ENCODE results near the gene STT3B. TPM values are rescaled to one million over a fixed set of nuclear protein-coding genes. Genes with fewer than 3 reads are reported as not detected.

Gene STT3B
- total RNA-seq, result 100 to 1,000 TPM in 2 of 7 donors, 10 to 100 TPM in 5; 77.3 to 128 (median 94.2) TPM
- polyA plus RNA-seq, result 10 to 100 TPM; 28.4 to 35.2 (median 31.9) TPM
- long read RNA-seq, donor 1, full-length matches to known transcripts, result 6 of 15 reads
- long read RNA-seq, donor 1, partial matches to known transcripts, result 9 of 15 reads
- long read RNA-seq, donor 1, other reads (novel, unspliced or antisense), result 0 of 15 reads
- long read RNA-seq, donor 2, full-length matches to known transcripts, result 15 of 21 reads
- long read RNA-seq, donor 2, partial matches to known transcripts, result 6 of 21 reads
- long read RNA-seq, donor 2, other reads (novel, unspliced or antisense), result 0 of 21 reads

DNA sequence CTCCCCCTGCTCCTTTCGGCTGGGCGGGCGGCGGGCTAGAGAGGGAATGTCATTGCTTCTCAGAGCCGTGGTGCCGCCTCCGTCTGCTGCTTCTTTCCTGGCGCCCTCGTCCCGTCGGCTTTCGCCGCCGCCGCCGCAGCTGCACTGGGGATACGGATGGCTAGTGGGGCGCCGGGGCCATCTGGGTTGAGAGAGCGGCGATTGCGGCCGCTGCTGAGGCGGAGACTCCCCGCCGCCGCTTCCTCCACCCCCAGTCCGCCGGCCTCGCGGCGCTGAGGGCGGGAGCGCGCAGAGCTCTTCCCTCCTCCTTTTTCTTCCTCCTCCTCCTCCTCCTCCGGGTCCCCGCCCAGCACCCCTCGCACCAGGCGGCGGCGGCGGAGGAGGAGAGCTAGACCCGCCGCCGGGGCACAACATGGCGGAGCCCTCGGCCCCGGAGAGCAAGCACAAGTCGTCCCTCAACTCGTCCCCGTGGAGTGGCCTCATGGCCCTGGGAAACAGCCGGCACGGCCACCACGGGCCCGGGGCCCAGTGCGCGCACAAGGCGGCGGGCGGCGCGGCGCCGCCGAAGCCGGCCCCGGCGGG lies at the start of gene STT3B:
TSS of gene STT3B (plus strand) at position 339 of the 582 bp plus-strand sequence. CDS start at position 413, 74 bp downstream.
- peak within 1 kb of the TSS; percentile 86 to 95 (median 90) for H3K4me3 ChIP-seq
- 0 to 2% (median 1%) methylated on average over 19 to 68 of the region's 68 CpGs for WGBS, 5 donors
- peaks cover 31 to 57% (median 52%) of the 10 kb centered on the region in 6 donors for H3K4me1 ChIP-seq
- H3K27me3 ChIP-seq (replicated peaks in 1 of 7), result no peaks in the 10 kb centered on the region
- no peaks in the 10 kb centered on the region for H3K36me3 ChIP-seq
- TF ChIP-seq POLR2AphosphoS5 (IDR thresholded peaks at IDR 0.05) (peak; percentile 85 to 97 (median 96)), POLR2A (IDR thresholded peaks at IDR 0.05) (peak; percentile 73 to 86 (median 82))
- TF ChIP-seq, protein P1, sequence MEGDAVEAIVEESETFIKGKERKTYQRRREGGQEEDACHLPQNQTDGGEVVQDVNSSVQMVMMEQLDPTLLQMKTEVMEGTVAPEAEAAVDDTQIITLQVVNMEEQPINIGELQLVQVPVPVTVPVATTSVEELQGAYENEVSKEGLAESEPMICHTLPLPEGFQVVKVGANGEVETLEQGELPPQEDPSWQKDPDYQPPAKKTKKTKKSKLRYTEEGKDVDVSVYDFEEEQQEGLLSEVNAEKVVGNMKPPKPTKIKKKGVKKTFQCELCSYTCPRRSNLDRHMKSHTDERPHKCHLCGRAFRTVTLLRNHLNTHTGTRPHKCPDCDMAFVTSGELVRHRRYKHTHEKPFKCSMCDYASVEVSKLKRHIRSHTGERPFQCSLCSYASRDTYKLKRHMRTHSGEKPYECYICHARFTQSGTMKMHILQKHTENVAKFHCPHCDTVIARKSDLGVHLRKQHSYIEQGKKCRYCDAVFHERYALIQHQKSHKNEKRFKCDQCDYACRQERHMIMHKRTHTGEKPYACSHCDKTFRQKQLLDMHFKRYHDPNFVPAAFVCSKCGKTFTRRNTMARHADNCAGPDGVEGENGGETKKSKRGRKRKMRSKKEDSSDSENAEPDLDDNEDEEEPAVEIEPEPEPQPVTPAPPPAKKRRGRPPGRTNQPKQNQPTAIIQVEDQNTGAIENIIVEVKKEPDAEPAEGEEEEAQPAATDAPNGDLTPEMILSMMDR (IDR thresholded peaks at IDR 0.05 in 8 of 11, conservative IDR thresholded peaks at IDR 0.05 in 3 of 11), result peak in 3 of 11 experiments; percentile 12 to 23 (median 16)
- DNase-seq, result peak; percentile 97
- no peaks in the 10 kb centered on the region for H3K9me3 ChIP-seq
- intact Hi-C loops (cut with DNase I; ENCODE audit: low total_unique reads), result no loop called here
- H3K27ac ChIP-seq, result peak within 1 kb of the TSS; percentile 95 to 100 (median 98)

DNA sequence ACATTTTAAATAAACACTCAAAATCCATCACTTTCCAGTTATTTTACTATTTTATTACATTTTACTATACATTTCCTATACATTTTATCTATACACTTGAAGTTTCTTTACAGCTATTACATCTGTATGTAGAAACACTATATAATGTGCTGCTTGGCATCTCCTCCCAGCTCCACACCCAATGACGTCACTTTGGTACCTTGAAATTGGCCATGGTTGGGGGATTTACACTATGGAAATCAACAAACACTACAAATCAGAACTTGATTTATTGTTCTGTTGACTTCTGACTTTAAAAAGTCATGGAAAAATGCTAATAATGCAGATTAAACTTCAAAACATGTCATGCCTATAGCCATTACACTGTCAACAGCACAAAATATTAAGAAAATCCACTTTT lies 48.9 kb upstream of the STT3B start:
- no peaks in the 10 kb centered on the region for H3K4me1 ChIP-seq
- no peaks in the 10 kb centered on the region for H3K27me3 ChIP-seq (replicated peaks in 1 of 7)
- H3K27ac ChIP-seq, result no peak overlapping the region
- H3K36me3 ChIP-seq, result no peaks in the 10 kb centered on the region
- peaks cover 0 to 10% (median 0%) of the 10 kb centered on the region in 8 donors for H3K9me3 ChIP-seq
- TF ChIP-seq, protein P1 (IDR thresholded peaks at IDR 0.05 in 8 of 11, conservative IDR thresholded peaks at IDR 0.05 in 3 of 11), result no peak
- no peak for TF ChIP-seq POLR2A (IDR thresholded peaks at IDR 0.05)
- TF ChIP-seq POLR2AphosphoS5 (IDR thresholded peaks at IDR 0.05), result no peak
- 83 to 98% (median 92%) methylated on average over 1 of the region's 1 CpG for WGBS, 5 donors
- intact Hi-C loops (cut with DNase I; ENCODE audit: low total_unique reads), result no loop called here
- no peak overlapping the region for H3K4me3 ChIP-seq
- DNase-seq, result no peak

DNA sequence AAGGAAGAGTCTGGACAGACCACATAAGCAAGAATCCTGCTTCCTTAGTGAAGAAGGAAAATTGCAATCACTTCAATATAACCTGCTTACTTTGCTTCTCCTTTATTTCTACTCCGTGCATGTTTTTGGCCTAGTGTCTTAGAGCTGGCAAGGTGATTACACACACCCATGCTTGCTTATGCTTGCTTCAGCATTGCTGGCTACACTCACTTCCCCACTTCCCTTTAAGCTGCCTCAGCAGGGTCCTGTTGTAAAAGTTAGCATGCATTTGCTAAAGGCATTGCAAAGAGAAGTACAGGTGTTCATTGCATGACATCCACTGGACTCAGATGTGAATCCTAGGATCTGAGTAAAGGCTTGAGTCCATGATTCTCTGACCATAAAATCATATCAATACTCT lies 47.5 kb upstream of the STT3B start:
- 10 to 30% (median 15%) methylated on average over 1 of the region's 1 CpG for WGBS, 5 donors

More for the DNA sequence above, 47.5 kb upstream of the STT3B start:
- H3K9me3 ChIP-seq, result peaks cover 0 to 11% (median 4%) of the 10 kb centered on the region in 8 donors
- intact Hi-C loops (cut with DNase I; ENCODE audit: low total_unique reads), result no loop called here
- no peaks in the 10 kb centered on the region for H3K27me3 ChIP-seq (replicated peaks in 1 of 7)
- no peak overlapping the region for H3K4me3 ChIP-seq
- DNase-seq, result no peak
- TF ChIP-seq POLR2AphosphoS5 (IDR thresholded peaks at IDR 0.05), result no peak
- no peak for TF ChIP-seq POLR2A (IDR thresholded peaks at IDR 0.05)
- TF ChIP-seq, protein P1 (IDR thresholded peaks at IDR 0.05 in 8 of 11, conservative IDR thresholded peaks at IDR 0.05 in 3 of 11), result no peak
- no peaks in the 10 kb centered on the region for H3K36me3 ChIP-seq
- no peak overlapping the region for H3K27ac ChIP-seq
- no peaks in the 10 kb centered on the region for H3K4me1 ChIP-seq

Measured in spleen (tissue), 13 donors.